GM06990 (cell line): ENCODE measurements around the gene RFC2.
"Not testable (repeated sequence)": the region's sequence is repeated elsewhere in the genome, so short reads cannot be mapped to it uniquely, and the experiment has no call there.

Experiments used
- DNase-seq: peaks from one replicate; pipeline ENCODE4 v3.0.0-alpha.2; 2011; ENCODE audit not compliant: insufficient read length; ENCODE audit errors: extremely low read depth
- H3K27me3 ChIP-seq: replicated peaks from 2 replicates; pipeline ENCODE4 v1.6.0; 2011; ENCODE audit warnings: low read length; ENCODE audit not compliant: control insufficient read depth, insufficient read depth
- H3K36me3 ChIP-seq: 2 replicates; pipeline ENCODE4 v1.5.1; 2011; ENCODE audit warnings: low read length; ENCODE audit not compliant: control insufficient read depth, insufficient read depth
- H3K4me3 ChIP-seq: replicated peaks from 2 replicates; pipeline ENCODE4 v1.5.1; 2011; ENCODE audit warnings: low read depth, mild to moderate bottlenecking, control low read depth, low read length
- TF ChIP-seq, protein P1 (sequence below): IDR thresholded peaks from 2 replicates; pipeline ENCODE4 v1.5.1; 2011; ENCODE audit warnings: low read length, control low read depth, mild to moderate bottlenecking, inconsistent platforms; ENCODE audit not compliant: insufficient read depth, poor library complexity, severe bottlenecking

Gene RFC2

DNA sequence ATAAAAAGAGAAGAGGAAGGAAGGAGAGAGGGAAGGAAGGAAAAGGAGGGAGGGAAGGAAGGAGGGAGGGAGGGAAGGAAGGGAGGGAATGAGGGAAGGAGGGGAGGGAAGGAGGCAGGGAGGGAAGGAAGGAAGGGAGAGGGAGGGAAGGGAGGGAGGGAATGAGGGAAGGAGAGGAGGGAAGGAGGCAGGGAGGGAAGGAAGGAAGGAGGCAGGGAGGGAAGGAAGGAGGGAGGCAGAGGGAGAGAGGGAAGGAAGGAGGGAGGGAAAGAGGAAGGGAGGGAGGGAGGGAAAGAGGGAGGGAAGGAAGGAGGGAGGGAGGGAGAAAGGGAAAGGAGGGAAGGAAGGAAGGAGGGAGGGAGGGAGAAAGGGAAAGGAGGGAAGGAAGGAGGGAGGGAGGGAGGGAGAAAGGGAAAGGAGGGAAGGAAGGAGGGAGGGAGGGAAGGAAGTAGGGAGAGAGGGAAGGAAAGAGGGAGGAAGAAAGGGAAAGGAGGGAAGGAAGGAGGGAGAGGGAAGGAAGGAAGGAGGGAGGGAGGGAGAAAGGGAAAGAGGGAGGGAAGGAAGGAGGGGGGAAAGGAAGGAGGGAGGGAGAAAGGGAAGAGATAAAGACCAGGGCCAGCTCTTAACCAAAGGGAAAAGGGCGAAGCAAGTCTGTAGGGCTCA lies 50.1 kb downstream of the RFC2 start:
- Histone ChIP-seq H3K4me3 (no peak overlapping the region), H3K27me3 (no peaks in the 10 kb centered on the region), H3K36me3 (no peaks in the 10 kb centered on the region)
- TF ChIP-seq, protein P1, sequence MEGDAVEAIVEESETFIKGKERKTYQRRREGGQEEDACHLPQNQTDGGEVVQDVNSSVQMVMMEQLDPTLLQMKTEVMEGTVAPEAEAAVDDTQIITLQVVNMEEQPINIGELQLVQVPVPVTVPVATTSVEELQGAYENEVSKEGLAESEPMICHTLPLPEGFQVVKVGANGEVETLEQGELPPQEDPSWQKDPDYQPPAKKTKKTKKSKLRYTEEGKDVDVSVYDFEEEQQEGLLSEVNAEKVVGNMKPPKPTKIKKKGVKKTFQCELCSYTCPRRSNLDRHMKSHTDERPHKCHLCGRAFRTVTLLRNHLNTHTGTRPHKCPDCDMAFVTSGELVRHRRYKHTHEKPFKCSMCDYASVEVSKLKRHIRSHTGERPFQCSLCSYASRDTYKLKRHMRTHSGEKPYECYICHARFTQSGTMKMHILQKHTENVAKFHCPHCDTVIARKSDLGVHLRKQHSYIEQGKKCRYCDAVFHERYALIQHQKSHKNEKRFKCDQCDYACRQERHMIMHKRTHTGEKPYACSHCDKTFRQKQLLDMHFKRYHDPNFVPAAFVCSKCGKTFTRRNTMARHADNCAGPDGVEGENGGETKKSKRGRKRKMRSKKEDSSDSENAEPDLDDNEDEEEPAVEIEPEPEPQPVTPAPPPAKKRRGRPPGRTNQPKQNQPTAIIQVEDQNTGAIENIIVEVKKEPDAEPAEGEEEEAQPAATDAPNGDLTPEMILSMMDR, result no peak
- no peak for DNase-seq

DNA sequence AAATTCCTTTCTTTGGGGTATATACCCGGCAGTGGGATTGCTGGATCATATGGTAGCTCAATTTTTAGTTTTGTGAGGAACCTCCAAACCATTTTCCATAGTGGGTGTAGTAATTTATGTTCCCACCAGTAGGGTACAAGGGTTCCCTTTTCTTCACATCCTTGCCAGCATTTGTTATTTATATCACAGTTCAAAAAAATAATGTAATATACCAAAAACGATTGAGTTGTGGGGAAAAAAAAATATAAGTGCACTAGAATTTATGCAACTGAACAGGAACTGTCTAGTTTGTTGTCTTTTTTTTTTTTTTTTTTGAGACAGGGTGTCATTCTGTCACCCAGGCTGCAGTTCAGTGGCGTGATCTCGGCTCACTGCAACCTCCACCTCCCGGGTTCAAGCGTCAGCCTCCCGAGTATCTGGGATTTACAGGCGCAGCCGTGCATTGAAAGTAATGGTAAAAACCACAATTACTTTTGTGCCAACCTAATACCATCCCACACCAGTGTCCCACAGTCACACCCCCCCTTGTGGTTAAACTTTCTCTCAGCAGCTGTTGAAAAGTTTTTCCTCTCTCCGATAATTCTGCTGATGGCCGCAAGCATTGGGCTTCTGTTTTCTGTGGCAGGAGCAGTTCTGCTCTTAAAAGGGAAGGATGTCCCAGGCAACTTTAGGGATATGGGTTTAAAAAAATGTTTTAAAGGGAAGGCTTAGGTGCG lies 51.2 kb downstream of the RFC2 start:
- DNase-seq, result no peak
- H3K27me3 ChIP-seq, result no peaks in the 10 kb centered on the region
- no peaks in the 10 kb centered on the region; the same call in 1 of the 2 replicates for H3K36me3 ChIP-seq
- H3K4me3 ChIP-seq, result no peak overlapping the region
- TF ChIP-seq, protein P1, result peak; percentile 53

DNA sequence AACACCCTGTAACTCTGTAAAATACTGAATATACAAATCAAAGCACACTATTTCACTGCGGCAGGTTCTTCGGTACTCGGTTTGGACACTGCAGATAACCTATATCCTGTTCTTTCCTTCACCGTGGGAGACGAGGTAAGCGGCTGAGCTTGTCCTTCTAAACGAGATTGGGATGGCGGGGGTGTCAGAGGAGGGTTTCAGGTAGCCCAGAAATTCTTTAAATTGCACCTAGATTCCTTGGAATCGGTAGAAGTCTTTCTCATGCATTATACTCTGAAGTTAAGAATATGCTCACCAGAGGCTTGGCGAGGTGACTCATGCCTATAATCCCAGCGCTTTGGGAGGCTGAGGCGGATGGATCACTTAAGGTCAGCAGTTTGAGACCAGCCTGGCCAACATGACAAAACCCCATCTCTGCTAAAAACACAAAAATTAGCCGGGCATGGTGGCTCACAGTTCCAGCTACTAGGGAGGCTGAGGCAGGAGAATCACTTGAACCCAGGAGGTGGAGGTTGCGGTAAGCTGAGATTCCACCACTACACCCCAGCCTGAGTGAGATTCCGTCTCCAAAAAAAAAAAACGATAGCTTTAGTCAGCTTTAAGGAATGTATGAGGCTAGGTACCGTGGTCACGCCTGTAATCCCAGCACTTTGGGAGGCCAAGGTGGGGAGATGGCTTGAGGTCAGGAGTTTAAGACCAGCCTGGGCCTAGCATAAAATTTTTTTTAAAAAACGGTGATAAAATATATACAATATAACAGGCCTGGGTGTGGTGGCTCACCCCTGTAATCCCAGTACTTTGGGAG lies 54.4 kb downstream of the RFC2 start:
- DNase-seq, result no peak
- peaks cover 6% of the 10 kb centered on the region for H3K36me3 ChIP-seq
- H3K27me3 ChIP-seq, result no peaks in the 10 kb centered on the region
- no peak overlapping the region for H3K4me3 ChIP-seq
- TF ChIP-seq, protein P1, result no peak

DNA sequence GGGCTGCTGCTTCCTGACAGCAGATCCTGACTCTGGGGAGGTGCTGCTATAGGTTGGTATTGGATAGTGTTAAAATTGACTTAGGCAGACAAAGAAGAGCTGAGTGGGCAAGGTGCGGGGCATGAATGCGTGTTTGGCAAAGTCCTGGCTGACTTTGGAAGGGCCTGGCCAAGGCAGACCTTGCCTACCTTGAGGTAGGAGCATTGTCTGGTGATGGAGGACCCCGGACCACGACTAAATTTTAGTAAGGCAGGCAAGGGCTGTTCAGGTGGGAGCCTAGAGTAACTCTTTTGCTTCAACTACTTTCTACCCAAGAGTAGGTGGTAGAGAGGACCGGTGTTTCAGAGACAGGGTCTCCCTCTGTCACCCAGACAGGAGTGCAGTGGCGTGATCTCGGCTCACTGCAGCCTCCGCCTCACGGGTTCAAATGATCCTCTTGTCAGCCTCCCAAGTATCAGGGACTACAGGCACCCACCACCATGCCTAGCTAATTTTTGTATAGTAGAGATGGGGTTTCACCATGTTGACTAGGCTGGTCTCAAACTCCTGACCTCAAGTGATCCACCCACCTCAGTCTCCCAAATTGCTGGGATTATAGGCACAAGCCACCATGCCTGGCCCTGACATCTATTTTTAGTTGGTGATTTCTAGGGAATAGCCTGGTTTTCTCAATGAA lies 56.6 kb downstream of the RFC2 start:
- DNase-seq, result no peak
- no peaks in the 10 kb centered on the region for H3K27me3 ChIP-seq
- peaks cover 19% of the 10 kb centered on the region for H3K36me3 ChIP-seq
- TF ChIP-seq, protein P1, result no peak
- no peak overlapping the region for H3K4me3 ChIP-seq

DNA sequence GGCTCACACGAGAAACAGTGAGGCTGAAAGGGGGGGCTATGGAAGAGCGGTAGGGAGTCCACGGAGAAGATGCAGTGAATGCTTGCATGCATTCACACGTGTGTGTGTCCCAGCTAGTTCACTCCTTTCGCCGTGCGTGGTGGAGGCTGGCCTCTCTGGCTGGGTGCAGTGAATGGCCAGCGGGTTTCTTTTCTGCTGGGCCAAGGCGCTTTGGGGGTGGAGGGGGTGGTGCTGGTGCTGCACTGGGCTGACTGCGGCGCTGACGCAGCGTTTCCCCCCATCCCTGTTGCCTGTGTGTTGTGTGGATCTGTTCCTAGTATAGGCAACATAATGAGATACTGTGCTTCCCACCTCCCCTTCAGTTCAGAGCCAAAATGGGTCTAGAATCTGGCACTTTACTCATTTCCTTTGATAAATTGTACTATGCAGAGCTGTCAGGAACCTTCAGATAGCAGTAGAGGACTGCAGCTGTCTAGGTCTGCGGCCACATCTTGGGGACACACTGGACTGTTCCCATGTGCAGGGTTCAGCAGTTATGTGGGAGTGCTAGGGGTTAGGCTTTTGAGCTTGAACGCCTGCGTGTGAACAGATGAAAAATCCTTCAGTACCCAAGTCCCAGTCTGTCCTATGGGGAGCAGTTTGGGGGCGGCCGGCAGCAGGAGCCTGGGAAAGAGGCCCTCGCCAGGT lies 58.1 kb downstream of the RFC2 start:
- not testable (repeated sequence) for DNase-seq, H3K27me3 ChIP-seq, H3K4me3 ChIP-seq
- H3K36me3 ChIP-seq, result peaks cover 23% of the 10 kb centered on the region

DNA sequence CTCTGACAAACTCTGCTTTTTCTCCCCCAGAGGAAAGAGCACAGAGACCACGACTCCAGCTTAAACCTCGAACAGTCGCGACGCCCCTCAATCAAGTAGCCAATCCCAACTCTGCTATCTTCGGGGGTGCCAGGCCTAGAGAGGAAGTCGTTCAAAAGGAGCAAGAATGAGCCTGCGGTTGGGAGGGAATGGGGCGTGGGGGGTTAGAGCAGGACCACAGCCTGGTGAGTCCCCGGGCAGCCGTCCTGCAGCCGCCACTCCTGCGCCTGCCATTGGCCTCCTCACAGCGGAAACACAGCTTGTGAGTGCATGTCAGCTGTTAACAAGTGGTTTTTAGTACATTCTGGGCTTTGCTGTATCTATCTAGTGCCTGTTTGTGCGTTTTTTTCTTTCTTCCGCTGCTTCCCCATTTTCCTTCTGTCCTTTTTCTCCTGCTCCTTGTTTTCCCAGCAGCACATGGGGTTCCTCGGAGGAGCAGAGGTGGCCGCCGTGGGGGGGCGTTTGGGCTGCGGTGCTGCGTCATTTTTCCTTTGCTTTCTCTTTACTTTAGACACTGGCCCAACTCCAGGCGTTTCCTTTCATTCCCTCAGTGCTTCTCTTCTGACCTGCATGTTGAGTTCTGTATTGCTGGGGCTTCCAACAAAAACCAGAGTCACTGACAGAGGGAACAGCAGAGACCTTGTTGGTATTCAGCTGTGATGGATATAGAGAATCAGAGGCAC lies 58.9 kb downstream of the RFC2 start:
- H3K27me3 ChIP-seq, H3K4me3 ChIP-seq, DNase-seq: not testable (repeated sequence)
- peaks cover 29% of the 10 kb centered on the region for H3K36me3 ChIP-seq
